B cell (primary cell): ENCODE measurements around the gene BLOC1S3.

Experiments
- CTCF ChIP-seq: fragments of 200-600 bp; IDR thresholded peaks from one replicate; pipeline ENCODE4 v1.8.0; 2022; ENCODE audit warnings: antibody characterized with exemption, mild to moderate bottlenecking
- EZH2 ChIP-seq: IDR thresholded peaks from 2 replicates; pipeline ENCODE4 v1.6.1; 2012; ENCODE audit warnings: borderline replicate concordance, low read depth, mild to moderate bottlenecking, moderate library complexity, low read length; ENCODE audit not compliant: insufficient read depth, poor library complexity, severe bottlenecking

- TF ChIP-seq CTCF (peak; percentile 85), EZH2 (no peak)
Observed at GRCh38 chr19:45187421-45188100, 9.0 kb downstream of the BLOC1S3 start.
